Measurements from ENCODE around the gene NYAP2.

Gene NYAP2

GRCh38 chr2:225413786-225414185, 14.3 kb downstream of the NYAP2 start:
- Histone ChIP-seq H3K36me3 (ENCODE audit: control insufficient read depth in 4 of 4, insufficient read depth in 4 of 4, low read length in 3 of 4) (no peaks in the 10 kb centered on the region), H3K27ac (ENCODE audit: insufficient read depth in 1 of 2, low read depth in 1 of 2, low read length in 2 of 2, poor library complexity in 1 of 2, severe bottlenecking in 2 of 2) (no peak overlapping the region), H3K4me3 (ENCODE audit: control insufficient read depth in 1 of 7, extremely low read depth in 1 of 7, insufficient read depth in 4 of 7, low read depth in 2 of 7, low read length in 6 of 7) (no peak overlapping the region), H3K27me3 (replicated peaks in 2 of 5; ENCODE audit: control insufficient read depth in 4 of 5, insufficient read depth in 5 of 5, low read length in 4 of 5) (no peaks in the 10 kb centered on the region), H3K9me3 (ENCODE audit: control extremely low read depth in 1 of 5, control insufficient read depth in 4 of 5, insufficient read depth in 2 of 5, low read depth in 1 of 5, low read length in 4 of 5) (no peaks in the 10 kb centered on the region), H3K4me1 (ENCODE audit: control extremely low read depth in 1 of 4, control insufficient read depth in 4 of 4, insufficient read depth in 4 of 4, low read length in 3 of 4) (no peaks in the 10 kb centered on the region)
- ChIA-PET CTCF (no interaction called here), POLR2A (no interaction called here)
- 85% methylated on average over 2 of the region's 2 CpGs for WGBS (ENCODE audit: insufficient coverage)
- DNase-seq, result no peak

DNA sequence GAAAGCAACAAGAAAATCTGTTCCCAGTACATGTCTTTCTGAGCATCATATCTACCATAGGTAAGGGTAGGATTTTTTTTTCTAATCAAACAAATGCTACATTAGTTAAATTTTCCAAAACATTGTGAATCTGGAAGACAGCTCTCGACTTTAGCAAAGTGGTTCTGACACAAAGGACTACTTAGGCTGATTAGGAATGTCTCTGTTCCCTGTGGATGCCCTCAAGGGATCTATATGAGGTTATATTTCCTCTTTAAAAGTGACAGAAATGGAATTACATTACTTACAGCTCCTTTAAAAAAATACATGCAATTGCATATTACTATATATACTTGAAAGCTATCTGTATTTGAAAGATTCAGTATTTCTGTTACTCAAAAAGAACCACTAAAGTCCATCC, 15.4 kb downstream of the NYAP2 start:
- WGBS (ENCODE audit: insufficient coverage), result no CpG with 5 or more reads among the region's 1 CpG
- ChIA-PET CTCF (interaction anchor here (1.2 kb wide), 1 partner anchor 9 kb away, joined by 3 read pairs; no protein-coding TSS in a partner anchor), POLR2A (interaction anchor here (0.6 kb wide), 1 partner anchor 687 kb away, joined by 3 read pairs; no protein-coding TSS in a partner anchor)
- Histone ChIP-seq H3K4me3 (ENCODE audit: control insufficient read depth in 1 of 7, extremely low read depth in 1 of 7, insufficient read depth in 4 of 7, low read depth in 2 of 7, low read length in 6 of 7) (no peak overlapping the region), H3K4me1 (ENCODE audit: control extremely low read depth in 1 of 4, control insufficient read depth in 4 of 4, insufficient read depth in 4 of 4, low read length in 3 of 4) (peaks cover 0 to under 1% (median 0%) of the 10 kb centered on the region in 4 experiments), H3K27ac (ENCODE audit: insufficient read depth in 1 of 2, low read depth in 1 of 2, low read length in 2 of 2, poor library complexity in 1 of 2, severe bottlenecking in 2 of 2) (no peak overlapping the region), H3K36me3 (ENCODE audit: control insufficient read depth in 4 of 4, insufficient read depth in 4 of 4, low read length in 3 of 4) (no peaks in the 10 kb centered on the region), H3K9me3 (ENCODE audit: control extremely low read depth in 1 of 5, control insufficient read depth in 4 of 5, insufficient read depth in 2 of 5, low read depth in 1 of 5, low read length in 4 of 5) (no peaks in the 10 kb centered on the region), H3K27me3 (replicated peaks in 2 of 5; ENCODE audit: control insufficient read depth in 4 of 5, insufficient read depth in 5 of 5, low read length in 4 of 5) (no peaks in the 10 kb centered on the region)
- no peak for DNase-seq

DNA sequence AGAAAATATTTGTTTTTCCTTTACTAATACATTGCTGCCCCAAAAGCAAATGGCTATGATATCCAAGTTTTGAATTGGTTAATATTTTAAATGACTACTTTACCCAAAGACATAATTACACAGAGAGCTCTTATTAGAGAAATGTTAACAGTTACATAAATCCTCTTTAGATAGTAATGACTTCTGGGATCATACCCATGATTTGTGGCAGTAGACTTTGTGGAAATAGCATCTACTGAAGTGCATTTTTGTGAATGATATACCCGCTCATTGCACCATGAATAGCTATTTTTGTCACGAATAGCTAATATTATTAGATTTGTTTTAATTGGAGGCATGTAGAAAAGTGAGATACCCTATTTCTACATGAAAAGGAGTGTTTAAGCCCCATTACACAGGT, 15.8 kb downstream of the NYAP2 start:
- no peak for DNase-seq
- Histone ChIP-seq H3K27ac (ENCODE audit: insufficient read depth in 1 of 2, low read depth in 1 of 2, low read length in 2 of 2, poor library complexity in 1 of 2, severe bottlenecking in 2 of 2) (no peak overlapping the region), H3K4me3 (ENCODE audit: control insufficient read depth in 1 of 7, extremely low read depth in 1 of 7, insufficient read depth in 4 of 7, low read depth in 2 of 7, low read length in 6 of 7) (no peak overlapping the region), H3K4me1 (ENCODE audit: control extremely low read depth in 1 of 4, control insufficient read depth in 4 of 4, insufficient read depth in 4 of 4, low read length in 3 of 4) (peaks cover 0 to 3% (median 0%) of the 10 kb centered on the region in 4 experiments), H3K36me3 (ENCODE audit: control insufficient read depth in 4 of 4, insufficient read depth in 4 of 4, low read length in 3 of 4) (no peaks in the 10 kb centered on the region), H3K9me3 (ENCODE audit: control extremely low read depth in 1 of 5, control insufficient read depth in 4 of 5, insufficient read depth in 2 of 5, low read depth in 1 of 5, low read length in 4 of 5) (no peaks in the 10 kb centered on the region), H3K27me3 (replicated peaks in 2 of 5; ENCODE audit: control insufficient read depth in 4 of 5, insufficient read depth in 5 of 5, low read length in 4 of 5) (no peaks in the 10 kb centered on the region)
- WGBS (ENCODE audit: insufficient coverage), result 100% methylated on average over 1 of the region's 2 CpGs
- CTCF ChIA-PET, result interaction anchor here (1.2 kb wide), 1 partner anchor 10 kb away, joined by 3 read pairs; no protein-coding TSS in a partner anchor
- POLR2A ChIA-PET, result interaction anchor here (0.6 kb wide), 1 partner anchor 687 kb away, joined by 3 read pairs; no protein-coding TSS in a partner anchor

DNA sequence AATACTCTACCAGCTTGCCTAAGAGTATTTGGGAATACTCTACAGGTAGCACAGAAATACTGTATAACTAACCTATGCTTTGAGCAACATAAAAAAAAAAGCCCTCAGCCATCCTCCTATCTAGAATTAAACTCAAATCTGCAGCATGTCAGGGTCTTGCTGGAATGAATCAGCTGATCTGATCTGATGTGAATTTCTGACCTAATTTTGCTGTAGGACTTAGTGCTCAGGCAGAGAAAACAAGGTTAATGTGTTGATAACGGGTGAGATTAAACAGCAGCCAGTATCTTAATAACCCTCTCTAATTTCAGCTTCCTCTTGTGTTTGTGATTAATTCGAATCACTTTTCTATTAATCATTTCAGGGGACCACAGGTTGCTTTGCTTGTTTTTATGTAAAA, 16.3 kb downstream of the NYAP2 start:
- no CpG with 5 or more reads among the region's 2 CpGs for WGBS (ENCODE audit: insufficient coverage)
- POLR2A ChIA-PET, result no interaction called here

DNA sequence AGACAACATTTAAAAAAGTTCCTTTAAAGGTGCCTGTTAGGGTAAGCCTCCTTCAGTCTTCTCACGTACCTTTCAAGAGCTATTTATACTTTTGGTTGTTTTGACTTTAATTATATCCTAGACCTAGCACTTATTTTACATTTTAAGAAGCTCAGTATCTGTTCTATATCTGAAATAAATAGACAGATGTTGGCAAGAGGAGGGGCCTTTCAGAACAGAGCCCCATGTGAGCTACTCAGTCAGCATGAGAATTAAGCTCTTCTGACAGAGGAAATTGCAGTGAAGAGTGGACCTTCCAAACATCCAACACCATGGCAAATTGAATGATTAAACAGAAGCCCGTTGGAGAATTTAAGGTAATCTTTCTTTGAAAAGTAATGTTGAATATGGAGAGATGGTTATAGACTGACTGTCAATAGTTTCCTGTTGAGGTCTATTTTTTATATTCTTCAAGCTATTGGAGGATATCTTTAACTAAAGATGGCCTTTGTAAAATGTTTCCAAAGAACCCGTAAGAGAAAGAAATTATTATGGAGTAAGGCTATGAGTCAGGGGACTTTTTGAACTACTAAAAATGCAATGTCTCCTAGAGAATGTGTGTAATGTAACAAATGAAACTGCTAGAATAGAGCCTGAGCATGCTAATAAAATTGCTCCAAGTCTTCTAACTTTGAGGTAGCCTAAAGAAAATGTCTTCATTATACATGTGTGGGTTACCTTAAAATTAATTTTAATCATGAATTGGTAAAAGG, 17.3 kb downstream of the NYAP2 start:
- Histone ChIP-seq H3K4me1 (ENCODE audit: control extremely low read depth in 1 of 4, control insufficient read depth in 4 of 4, insufficient read depth in 4 of 4, low read length in 3 of 4) (peaks cover 0 to 3% (median 0%) of the 10 kb centered on the region in 4 experiments), H3K9me3 (ENCODE audit: control extremely low read depth in 1 of 5, control insufficient read depth in 4 of 5, insufficient read depth in 2 of 5, low read depth in 1 of 5, low read length in 4 of 5) (no peaks in the 10 kb centered on the region), H3K36me3 (ENCODE audit: control insufficient read depth in 4 of 4, insufficient read depth in 4 of 4, low read length in 3 of 4) (no peaks in the 10 kb centered on the region), H3K4me3 (ENCODE audit: control insufficient read depth in 1 of 7, extremely low read depth in 1 of 7, insufficient read depth in 4 of 7, low read depth in 2 of 7, low read length in 6 of 7) (no peak overlapping the region), H3K27me3 (replicated peaks in 2 of 5; ENCODE audit: control insufficient read depth in 4 of 5, insufficient read depth in 5 of 5, low read length in 4 of 5) (no peaks in the 10 kb centered on the region), H3K27ac (ENCODE audit: insufficient read depth in 1 of 2, low read depth in 1 of 2, low read length in 2 of 2, poor library complexity in 1 of 2, severe bottlenecking in 2 of 2) (no peak overlapping the region)
- 80% methylated on average over 1 of the region's 3 CpGs for WGBS (ENCODE audit: insufficient coverage)
- ChIA-PET CTCF (no interaction called here), POLR2A (no interaction called here)
- DNase-seq, result no peak

More for the DNA sequence above, 16.3 kb downstream of the NYAP2 start:
- Histone ChIP-seq H3K27me3 (replicated peaks in 2 of 5; ENCODE audit: control insufficient read depth in 4 of 5, insufficient read depth in 5 of 5, low read length in 4 of 5) (no peaks in the 10 kb centered on the region), H3K27ac (ENCODE audit: insufficient read depth in 1 of 2, low read depth in 1 of 2, low read length in 2 of 2, poor library complexity in 1 of 2, severe bottlenecking in 2 of 2) (no peak overlapping the region), H3K9me3 (ENCODE audit: control extremely low read depth in 1 of 5, control insufficient read depth in 4 of 5, insufficient read depth in 2 of 5, low read depth in 1 of 5, low read length in 4 of 5) (no peaks in the 10 kb centered on the region), H3K36me3 (ENCODE audit: control insufficient read depth in 4 of 4, insufficient read depth in 4 of 4, low read length in 3 of 4) (no peaks in the 10 kb centered on the region), H3K4me3 (ENCODE audit: control insufficient read depth in 1 of 7, extremely low read depth in 1 of 7, insufficient read depth in 4 of 7, low read depth in 2 of 7, low read length in 6 of 7) (no peak overlapping the region), H3K4me1 (ENCODE audit: control extremely low read depth in 1 of 4, control insufficient read depth in 4 of 4, insufficient read depth in 4 of 4, low read length in 3 of 4) (peaks cover 0 to 3% (median 0%) of the 10 kb centered on the region in 4 experiments)
- CTCF ChIA-PET, result no interaction called here
- DNase-seq, result no peak

- Histone ChIP-seq H3K9me3 (ENCODE audit: control extremely low read depth in 1 of 5, control insufficient read depth in 4 of 5, insufficient read depth in 2 of 5, low read depth in 1 of 5, low read length in 4 of 5) (no peaks in the 10 kb centered on the region), H3K27me3 (replicated peaks in 2 of 5; ENCODE audit: control insufficient read depth in 4 of 5, insufficient read depth in 5 of 5, low read length in 4 of 5) (no peaks in the 10 kb centered on the region), H3K36me3 (ENCODE audit: control insufficient read depth in 4 of 4, insufficient read depth in 4 of 4, low read length in 3 of 4) (no peaks in the 10 kb centered on the region), H3K4me1 (ENCODE audit: control extremely low read depth in 1 of 4, control insufficient read depth in 4 of 4, insufficient read depth in 4 of 4, low read length in 3 of 4) (peaks cover 0 to 3% (median 0%) of the 10 kb centered on the region in 4 experiments), H3K4me3 (ENCODE audit: control insufficient read depth in 1 of 7, extremely low read depth in 1 of 7, insufficient read depth in 4 of 7, low read depth in 2 of 7, low read length in 6 of 7) (no peak overlapping the region), H3K27ac (ENCODE audit: insufficient read depth in 1 of 2, low read depth in 1 of 2, low read length in 2 of 2, poor library complexity in 1 of 2, severe bottlenecking in 2 of 2) (no peak overlapping the region)
- 98% methylated on average over 6 of the region's 6 CpGs for WGBS (ENCODE audit: insufficient coverage)
- DNase-seq, result no peak
- ChIA-PET CTCF (no interaction called here), POLR2A (no interaction called here)
Observed at GRCh38 chr2:225419033-225419432, 19.5 kb downstream of the NYAP2 start.

DNA sequence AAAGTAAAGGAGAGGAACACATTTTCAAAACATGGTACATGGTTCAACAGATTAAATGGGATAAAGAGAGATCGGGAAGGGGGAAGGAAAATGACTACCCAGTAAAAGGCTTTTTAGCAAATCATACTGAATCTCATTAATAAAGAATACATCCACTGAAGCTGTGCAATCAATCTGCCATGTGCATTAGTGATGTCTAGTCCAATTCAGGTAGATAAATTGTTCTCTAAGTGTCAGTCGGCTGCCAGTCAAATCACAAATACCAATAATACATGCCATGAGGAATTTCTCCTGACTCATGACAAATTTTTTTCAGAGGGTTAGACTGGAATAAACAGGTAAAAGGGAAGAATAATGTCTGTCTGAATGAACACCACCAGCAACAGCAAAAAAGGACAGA, 22.6 kb downstream of the NYAP2 start:
- peaks cover 0 to 3% (median 0%) of the 10 kb centered on the region in 4 experiments for H3K4me1 ChIP-seq (ENCODE audit: control extremely low read depth in 1 of 4, control insufficient read depth in 4 of 4, insufficient read depth in 4 of 4, low read length in 3 of 4)
- no peaks in the 10 kb centered on the region for H3K27me3 ChIP-seq (replicated peaks in 2 of 5; ENCODE audit: control insufficient read depth in 4 of 5, insufficient read depth in 5 of 5, low read length in 4 of 5)
- no peak overlapping the region for H3K4me3 ChIP-seq (ENCODE audit: control insufficient read depth in 1 of 7, extremely low read depth in 1 of 7, insufficient read depth in 4 of 7, low read depth in 2 of 7, low read length in 6 of 7)
- H3K9me3 ChIP-seq (ENCODE audit: control extremely low read depth in 1 of 5, control insufficient read depth in 4 of 5, insufficient read depth in 2 of 5, low read depth in 1 of 5, low read length in 4 of 5), result no peaks in the 10 kb centered on the region
- no peaks in the 10 kb centered on the region for H3K36me3 ChIP-seq (ENCODE audit: control insufficient read depth in 4 of 4, insufficient read depth in 4 of 4, low read length in 3 of 4)
- DNase-seq, result no peak
- WGBS (ENCODE audit: insufficient coverage), result no CpG with 5 or more reads among the region's 2 CpGs
- CTCF ChIA-PET, result interaction anchor here (0.6 kb wide), 1 partner anchor 10 kb away, joined by 3 read pairs; no protein-coding TSS in a partner anchor
- no peak overlapping the region for H3K27ac ChIP-seq (ENCODE audit: insufficient read depth in 1 of 2, low read depth in 1 of 2, low read length in 2 of 2, poor library complexity in 1 of 2, severe bottlenecking in 2 of 2)
- POLR2A ChIA-PET, result interaction anchor here (0.5 kb wide), 1 partner anchor 384 kb away, joined by 3 read pairs; no protein-coding TSS in a partner anchor

Data from common myeloid progenitor, CD34-positive (primary cell).